Measurements from ENCODE around the gene SLC8A1. TPM values are rescaled to one million over a fixed set of nuclear protein-coding genes. Genes with fewer than 3 reads are reported as not detected.
A peak's percentile ranks its signal among the peaks of the same experiment; 100 is the strongest.

The SLC8A1 gene
- polyA plus RNA-seq, 3 donors: 16.9 to 18.2 (median 18.0) TPM

- H3K27me3 ChIP-seq (ENCODE audit: control insufficient read depth in 2 of 2, insufficient read depth in 2 of 2, low read length in 2 of 2): no peaks in the 10 kb centered on the region
- H3K27ac ChIP-seq (ENCODE audit: low read depth in 1 of 2, low read length in 2 of 2): peak overlapping the region in 1 of 2 donors; percentile 38
- H2AFZ ChIP-seq (ENCODE audit: insufficient read depth, low read depth, low read length, poor library complexity, severe bottlenecking): no peak overlapping the region
- H3K4me2 ChIP-seq (replicated peaks; ENCODE audit: extremely low read depth, low read length, poor library complexity, severe bottlenecking): peak overlapping the region; percentile 10
- H3K4me3 ChIP-seq (replicated peaks in 1 of 3; ENCODE audit: low read depth in 2 of 3, low read length in 3 of 3): peak overlapping the region in 1 of 3 experiments; percentile 4
- no peak for TF ChIP-seq CTCF (IDR thresholded peaks at IDR 0.05)
- DNase-seq: peak; percentile 28 to 75 (median 69)
- peak overlapping the region; percentile 12 to 95 (median 79) for H3K27ac Mint-ChIP-seq
- no peak overlapping the region for H3K9ac ChIP-seq (ENCODE audit: insufficient read depth, low read length, poor library complexity, severe bottlenecking)
- H3K36me3 Mint-ChIP-seq: peaks cover 0 to 3% of the 10 kb centered on the region in 2 donors
- intact Hi-C loops (cut with micrococcal nuclease): loop anchor here (5.0 kb wide), 1 partner anchor 33 kb away; the partner anchor contains the start of gene SLC8A1 (in 2 of the 2)
- WGBS (ENCODE audit: insufficient coverage): 0% methylated on average over 1 of the region's 2 CpGs
- H3K4me1 Mint-ChIP-seq: peaks cover 78% of the 10 kb centered on the region
- H3K9me3 ChIP-seq (replicated peaks in 1 of 2; ENCODE audit: control insufficient read depth in 1 of 2, insufficient read depth in 1 of 2, low read length in 2 of 2): peaks cover 0 to 3% of the 10 kb centered on the region in 2 donors
- peaks cover 0 to 1% (median 0%) of the 10 kb centered on the region in 3 donors for H3K27me3 Mint-ChIP-seq (ENCODE audit: low read depth in 3 of 3)
- H3K4me1 ChIP-seq (ENCODE audit: control insufficient read depth in 1 of 2, insufficient read depth in 2 of 2, low read length in 2 of 2): peaks cover 76 to 94% of the 10 kb centered on the region in 2 donors
- H3K9me3 Mint-ChIP-seq: peaks cover 0 to 10% (median 5%) of the 10 kb centered on the region in 7 donors
- H3K36me3 ChIP-seq (replicated peaks in 1 of 2; ENCODE audit: control insufficient read depth in 1 of 2, insufficient read depth in 2 of 2, low read length in 2 of 2): no peaks in the 10 kb centered on the region
- no peaks in the 10 kb centered on the region for H4K20me1 ChIP-seq (ENCODE audit: insufficient read depth, low read length)
- no peak overlapping the region for H3K4me3 Mint-ChIP-seq
- no peaks in the 10 kb centered on the region for H3K79me2 ChIP-seq (ENCODE audit: insufficient read depth, low read length)
Measured at GRCh38 chr2:40485318-40485717, 33.4 kb upstream of the SLC8A1 start.

GRCh38 chr2:40483549-40484243, 31.8 kb upstream of the SLC8A1 start:
- Histone ChIP-seq H3K27me3 (ENCODE audit: control insufficient read depth in 2 of 2, insufficient read depth in 2 of 2, low read length in 2 of 2) (no peaks in the 10 kb centered on the region), H4K20me1 (ENCODE audit: insufficient read depth, low read length) (no peaks in the 10 kb centered on the region), H3K4me3 (replicated peaks in 1 of 3; ENCODE audit: low read depth in 2 of 3, low read length in 3 of 3) (no peak overlapping the region), H2AFZ (ENCODE audit: insufficient read depth, low read depth, low read length, poor library complexity, severe bottlenecking) (no peak overlapping the region), H3K9ac (ENCODE audit: insufficient read depth, low read length, poor library complexity, severe bottlenecking) (no peak overlapping the region), H3K36me3 (replicated peaks in 1 of 2; ENCODE audit: control insufficient read depth in 1 of 2, insufficient read depth in 2 of 2, low read length in 2 of 2) (no peaks in the 10 kb centered on the region), H3K9me3 (replicated peaks in 1 of 2; ENCODE audit: control insufficient read depth in 1 of 2, insufficient read depth in 1 of 2, low read length in 2 of 2) (peaks cover 0 to 3% of the 10 kb centered on the region in 2 donors), H3K79me2 (ENCODE audit: insufficient read depth, low read length) (no peaks in the 10 kb centered on the region), H3K4me2 (replicated peaks; ENCODE audit: extremely low read depth, low read length, poor library complexity, severe bottlenecking) (no peak overlapping the region), H3K27ac (ENCODE audit: low read depth in 1 of 2, low read length in 2 of 2) (peak overlapping the region in 1 of 2 donors; percentile 81), H3K4me1 (ENCODE audit: control insufficient read depth in 1 of 2, insufficient read depth in 2 of 2, low read length in 2 of 2) (peaks cover 77 to 96% of the 10 kb centered on the region in 2 donors)
- H3K27ac Mint-ChIP-seq: peak overlapping the region; percentile 81 to 95 (median 94)
- no peak for TF ChIP-seq CTCF (IDR thresholded peaks at IDR 0.05)
- peaks cover 0 to 3% of the 10 kb centered on the region in 2 donors for H3K36me3 Mint-ChIP-seq
- H3K27me3 Mint-ChIP-seq (ENCODE audit: low read depth in 3 of 3): peaks cover 0 to 1% (median 0%) of the 10 kb centered on the region in 3 donors
- intact Hi-C loops (cut with micrococcal nuclease): no loop called here
- H3K4me1 Mint-ChIP-seq: peaks cover 76% of the 10 kb centered on the region
- H3K4me3 Mint-ChIP-seq: peak overlapping the region in 1 of 2 donors; percentile 39
- WGBS (ENCODE audit: insufficient coverage): no CpG with 5 or more reads among the region's 3 CpGs
- DNase-seq: peak; percentile 42 to 66 (median 51)
- H3K9me3 Mint-ChIP-seq: peaks cover 0 to 10% (median 5%) of the 10 kb centered on the region in 7 donors

All from CD14-positive monocyte (primary cell).